Measurements from ENCODE around the gene STK38. TPM values are rescaled to one million over a fixed set of nuclear protein-coding genes. Genes with fewer than 3 reads are reported as not detected.

Gene STK38
- 22.8 TPM for total RNA-seq

GRCh38 chr6:36546920-36547645, at the start of gene STK38:
Gene STK38, minus strand, starts transcription at chr6:36547479. Its CDS starts 7,277 bp downstream, at chr6:36540202.

DNA sequence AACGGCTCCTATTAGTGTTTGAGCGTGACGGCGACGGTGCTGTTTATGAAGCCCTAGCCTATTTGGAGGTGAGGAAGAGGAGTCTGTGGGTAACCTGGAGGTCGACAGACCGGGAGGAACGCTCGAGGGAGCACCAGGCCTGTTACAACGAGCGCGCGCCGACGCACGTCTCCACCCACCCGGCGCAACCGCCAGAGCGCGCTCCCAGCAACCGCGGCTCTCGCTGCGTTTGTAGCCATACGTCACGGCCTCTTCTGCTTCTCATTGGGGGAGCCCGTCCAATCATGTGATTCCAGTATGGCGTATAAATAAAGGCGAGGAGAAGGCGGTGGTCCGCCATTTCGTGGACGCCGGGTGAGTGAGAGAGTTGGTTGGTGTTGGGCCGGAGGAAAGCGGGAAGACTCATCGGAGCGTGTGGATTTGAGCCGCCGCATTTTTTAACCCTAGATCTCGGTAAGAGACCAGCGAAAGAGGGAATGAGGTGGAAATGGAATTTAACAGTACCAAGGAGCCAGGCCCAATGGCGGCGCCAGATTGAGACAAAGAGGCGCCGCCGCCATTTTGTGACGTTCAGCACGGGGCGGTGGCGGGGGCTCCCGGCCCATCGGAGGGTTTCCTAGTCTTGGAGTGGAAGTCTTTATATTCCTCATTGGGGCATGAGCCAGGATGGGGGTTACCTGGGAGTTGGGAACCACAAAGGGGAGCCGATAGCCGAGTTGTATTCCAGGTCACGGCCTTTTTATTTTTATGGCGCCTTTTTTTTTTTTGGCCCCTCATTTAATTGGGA, 46.9 kb upstream of the STK38 start, which contains the start of gene SRSF3:
Gene SRSF3, plus strand, starts transcription at position 334 of the 787 bp plus-strand sequence. CDS start 2,401 bp downstream, outside the sequence.

Small RNA genes within 50 kb of the gene (small RNA-seq; reads per million reads assigned to genes)
- not detected for gene RN7SL502P (ENCODE audit: low replicate concordance)

Other genes with a start within 250 kb of the STK38 start
- gene BNIP5, start 210.6 kb downstream of the STK38 start, total RNA-seq, result not detected
- gene ETV7, start 159.8 kb downstream of the STK38 start, total RNA-seq, result not detected
- not detected for gene PXT1, start 104.6 kb downstream of the STK38 start, total RNA-seq
- 68.5 TPM for gene KCTD20, start 104.5 kb downstream of the STK38 start, total RNA-seq
- 255 TPM for gene SRSF3, start 46.9 kb upstream of the STK38 start, total RNA-seq
- gene CDKN1A, start 131.2 kb upstream of the STK38 start, total RNA-seq, result 1.3 TPM
- gene RAB44, start 150.3 kb upstream of the STK38 start, total RNA-seq, result not detected

Measured in parietal lobe (tissue), 2 donors.